ENCODE measurements around the gene PANX2.

The PANX2 gene

DNA sequence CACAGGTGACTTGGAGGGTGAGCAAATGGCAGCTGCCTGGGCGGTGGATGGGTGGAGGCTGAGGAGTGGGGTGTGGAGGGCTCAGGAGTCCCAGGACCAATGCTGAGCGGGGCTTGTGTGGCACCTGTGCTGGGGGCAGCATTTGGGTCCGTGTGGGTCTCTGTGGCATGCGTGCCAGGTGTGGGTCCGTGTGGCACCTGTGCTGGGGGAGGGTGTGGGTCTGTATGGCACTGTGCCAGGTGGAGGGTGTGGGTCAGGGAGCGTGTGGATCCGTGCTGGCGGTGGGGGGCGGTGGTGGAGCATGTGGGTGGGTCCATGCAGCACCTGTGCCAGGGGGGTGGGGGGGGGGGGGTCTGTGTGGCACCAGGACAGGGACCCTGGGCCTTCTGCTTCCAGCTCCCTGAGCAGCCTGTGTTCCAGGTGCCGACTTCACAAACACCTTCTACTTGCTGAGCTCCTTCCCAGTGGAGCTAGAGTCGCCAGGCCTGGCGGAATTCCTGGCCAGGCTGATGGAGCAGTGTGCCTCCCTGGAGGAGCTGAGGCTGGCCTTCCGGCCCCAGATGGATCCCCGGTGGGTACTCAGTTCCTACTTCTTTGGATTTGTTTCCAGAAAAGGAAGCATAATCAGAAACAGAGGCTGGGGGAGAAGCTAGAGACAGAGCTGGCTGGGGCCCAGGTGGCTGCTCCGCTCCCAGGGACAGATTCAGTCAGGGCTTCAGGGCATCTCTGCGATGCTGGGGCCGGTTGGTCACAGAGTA is 44.9 kb downstream of the PANX2 start:
- DNase-seq (ENCODE audit: low read depth in 2 of 2): no peak

GRCh38 chr22:50216055-50216683 is 45.6 kb downstream of the PANX2 start:
- no peak for DNase-seq (ENCODE audit: low read depth in 2 of 2)

DNA sequence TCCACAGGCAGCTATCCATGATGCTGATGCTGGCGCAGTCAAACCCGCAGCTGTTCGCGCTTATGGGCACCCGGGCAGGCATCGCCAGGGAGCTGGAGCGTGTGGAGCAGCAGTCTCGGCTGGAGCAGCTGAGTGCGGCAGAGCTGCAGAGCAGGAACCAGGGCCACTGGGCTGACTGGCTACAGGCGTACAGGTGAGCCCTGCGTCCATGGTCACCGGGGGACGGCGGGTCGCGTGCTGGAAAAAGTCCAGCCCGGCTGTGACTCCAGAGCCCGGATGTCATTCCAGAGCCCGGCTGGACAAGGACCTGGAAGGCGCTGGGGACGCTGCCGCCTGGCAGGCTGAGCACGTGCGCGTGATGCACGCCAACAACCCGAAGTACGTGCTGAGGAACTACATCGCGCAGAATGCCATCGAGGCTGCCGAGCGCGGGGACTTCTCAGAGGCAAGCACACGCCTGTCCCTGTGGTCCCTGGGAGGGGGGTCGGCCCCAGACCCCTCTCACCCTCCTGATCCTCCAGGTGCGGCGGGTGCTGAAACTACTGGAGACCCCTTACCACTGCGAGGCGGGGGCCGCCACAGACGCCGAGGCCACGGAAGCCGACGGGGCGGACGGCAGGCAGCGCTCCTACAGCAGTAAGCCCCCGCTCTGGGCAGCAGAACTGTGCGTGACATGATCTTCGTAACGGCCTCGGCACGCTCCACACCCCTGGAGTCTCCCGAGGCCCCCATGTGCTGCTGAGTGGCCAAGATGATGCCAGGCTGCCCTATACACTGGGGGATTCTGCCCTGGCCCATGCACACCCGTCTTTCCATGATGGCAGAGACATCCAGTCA is 46.4 kb downstream of the PANX2 start:
- DNase-seq (ENCODE audit: low read depth in 2 of 2): no peak

GRCh38 chr22:50217543-50218152 is 47.1 kb downstream of the PANX2 start:
- DNase-seq (ENCODE audit: low read depth in 2 of 2): no peak

- no peak for DNase-seq (ENCODE audit: low read depth in 2 of 2)
Observed at GRCh38 chr22:50218153-50218995, 47.8 kb downstream of the PANX2 start.

GRCh38 chr22:50218996-50219727 is 48.6 kb downstream of the PANX2 start:
- peak; percentile 59 to 60 for DNase-seq (ENCODE audit: low read depth in 2 of 2)

- DNase-seq (ENCODE audit: low read depth in 2 of 2): no peak
Observed at GRCh38 chr22:50219800-50220602, 49.5 kb downstream of the PANX2 start.

DNA sequence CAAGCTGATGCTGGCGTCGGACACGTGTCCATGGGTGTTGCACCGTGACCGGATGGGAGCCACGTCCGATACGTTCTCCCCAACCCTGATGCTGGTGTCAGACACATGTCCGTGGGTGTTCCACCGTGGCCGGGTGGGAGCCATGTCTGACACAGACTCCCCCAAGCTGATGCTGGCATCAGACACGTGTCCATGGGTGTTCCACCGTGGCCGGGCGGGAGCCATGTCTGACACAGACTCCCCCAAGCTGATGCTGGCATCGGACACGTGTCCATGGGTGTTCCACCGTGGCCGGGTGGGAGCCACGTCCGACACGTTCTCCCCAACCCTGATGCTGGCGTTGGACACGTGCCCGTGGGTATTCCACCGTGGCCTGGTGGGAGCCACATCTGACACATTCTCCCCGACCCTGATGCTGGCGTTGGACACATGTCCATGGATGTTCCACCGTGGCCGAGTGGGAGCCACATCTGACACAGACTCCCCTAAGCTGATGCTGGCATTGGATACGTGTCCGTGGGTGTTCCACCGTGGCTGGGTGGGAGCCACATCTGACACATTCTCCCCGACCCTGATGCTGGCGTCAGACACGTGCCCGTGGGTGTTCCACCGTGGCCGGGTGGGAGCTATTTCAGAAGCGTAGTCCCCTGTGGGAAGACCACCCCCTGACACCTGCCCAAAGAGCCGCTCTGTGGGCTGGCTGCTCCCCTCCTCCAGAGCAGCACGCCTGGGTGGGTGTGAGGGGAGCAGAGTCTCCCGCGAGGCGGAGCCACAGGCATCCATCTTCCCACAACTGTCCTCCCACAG is 50.3 kb downstream of the PANX2 start:
- DNase-seq (ENCODE audit: low read depth in 2 of 2): no peak

DNA sequence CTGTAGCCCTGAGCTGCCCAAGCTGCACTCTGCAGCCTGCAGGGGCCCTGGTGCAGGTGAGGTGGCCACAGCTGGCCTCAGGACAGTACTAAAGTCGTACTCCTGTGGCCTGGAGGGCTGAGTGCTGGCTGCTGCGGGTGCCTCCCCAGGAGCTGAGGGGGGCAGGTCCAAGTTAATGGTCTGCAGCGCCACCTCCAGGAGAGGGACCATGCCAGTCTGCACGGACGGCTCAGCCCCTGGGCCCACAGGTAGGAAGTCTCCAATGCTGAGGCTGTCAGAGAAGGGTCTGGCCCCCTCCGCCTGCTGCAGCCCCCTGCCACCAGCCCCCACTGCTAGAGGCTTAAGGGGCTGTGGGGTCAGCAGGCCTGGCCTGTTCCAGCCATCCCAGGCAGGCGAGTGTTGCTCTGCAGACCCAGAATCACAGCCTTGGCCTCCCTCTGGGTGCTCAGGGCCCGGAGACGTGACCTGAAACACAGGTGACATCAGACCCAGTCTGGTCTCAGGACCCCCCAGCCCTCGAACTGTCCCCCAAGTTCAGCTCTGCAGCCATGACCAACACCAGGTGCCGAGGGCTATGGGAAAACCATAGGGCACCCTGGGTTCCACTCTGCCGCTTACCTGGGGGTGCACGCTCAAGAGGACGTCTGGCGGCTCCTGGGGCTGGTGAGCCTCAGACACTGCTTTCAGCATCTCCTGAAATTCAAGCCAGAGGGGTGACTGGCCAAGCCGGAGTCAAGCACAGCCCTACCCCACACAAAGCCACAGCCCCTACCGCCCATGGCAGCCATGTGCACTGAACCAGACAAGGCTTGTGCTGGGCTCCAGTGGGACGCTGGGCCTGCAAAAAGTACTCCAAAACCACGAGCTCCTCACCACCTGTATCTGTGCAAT is 51.1 kb downstream of the PANX2 start:
- DNase-seq (ENCODE audit: low read depth in 2 of 2): no peak

GRCh38 chr22:50222508-50222907 is 52.0 kb downstream of the PANX2 start:
- DNase-seq (ENCODE audit: low read depth in 2 of 2): no peak

- no peak for DNase-seq (ENCODE audit: low read depth in 2 of 2)
Observed at GRCh38 chr22:50224071-50224470, 53.5 kb downstream of the PANX2 start.

- no peak for DNase-seq (ENCODE audit: low read depth in 2 of 2)
Observed at GRCh38 chr22:50225200-50225969, 54.9 kb downstream of the PANX2 start.

GRCh38 chr22:50226063-50226874 is 55.7 kb downstream of the PANX2 start:
- no peak for DNase-seq (ENCODE audit: low read depth in 2 of 2)

DNA sequence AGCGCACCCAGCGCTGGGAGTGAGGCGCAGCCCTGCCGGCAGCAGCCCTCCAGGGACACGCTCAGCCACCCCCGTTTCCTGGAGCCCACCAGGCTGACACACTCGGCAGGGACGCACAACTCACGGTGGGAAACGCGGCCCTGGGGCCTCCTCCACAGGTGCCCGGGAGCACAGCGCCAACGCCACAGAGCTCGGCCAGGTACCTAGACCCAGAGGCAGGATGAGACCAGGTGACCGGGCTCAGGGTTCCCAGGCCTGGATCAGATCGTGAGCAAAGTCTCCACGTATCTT is 56.3 kb downstream of the PANX2 start:
- DNase-seq (ENCODE audit: low read depth in 2 of 2): no peak

GRCh38 chr22:50227579-50228215 is 57.2 kb downstream of the PANX2 start:
- no peak for DNase-seq (ENCODE audit: low read depth in 2 of 2)

DNA sequence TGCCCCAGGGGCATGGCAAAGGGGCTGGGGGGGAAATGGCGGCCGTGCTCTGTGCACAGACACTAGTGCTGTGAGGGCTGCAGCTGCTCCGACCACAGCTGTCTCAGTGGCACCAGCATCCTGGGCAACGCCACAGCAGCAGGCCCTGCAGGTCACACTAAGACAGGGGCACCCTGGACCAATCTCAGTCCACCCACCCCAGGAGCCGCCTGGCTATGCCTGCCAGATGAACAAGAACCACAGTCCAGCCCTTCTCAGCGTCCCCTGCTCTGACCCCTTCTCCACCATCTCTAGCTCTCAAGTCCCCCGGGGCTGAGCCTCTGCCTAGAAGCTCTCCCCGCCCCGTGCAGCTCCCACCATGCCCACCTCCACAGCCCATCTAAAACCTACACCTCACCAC is 57.8 kb downstream of the PANX2 start:
- DNase-seq (ENCODE audit: low read depth in 2 of 2): no peak

Data from fibroblast of skin of left quadriceps (primary cell).